SJSA1 (cell line): Measurements from ENCODE around the gene SOX4. TPM values are rescaled to one million over a fixed set of nuclear protein-coding genes. Genes with fewer than 3 reads are reported as not detected.

Experiments used
- DNase-seq, 2 experiments: peaks; one replicate each; pipeline ENCODE4 v3.0.0-alpha.2; 2015 to 2020; ENCODE audit warnings: low spot score in 2 of 2, low read depth in 1 of 2
- H3K27ac ChIP-seq: fragments of 250-450 bp; sonication (Bioruptor Pico); 2 replicates; pipeline ENCODE4 v1.5.1; 2020; ENCODE audit warnings: mild to moderate bottlenecking, moderate library complexity
- H3K27me3 ChIP-seq: fragments of 250-450 bp; sonication (Bioruptor Pico); replicated peaks from 2 replicates; pipeline ENCODE4 v1.5.1; 2020; ENCODE audit warnings: mild to moderate bottlenecking, moderate library complexity
- H3K36me3 ChIP-seq: fragments of 250-450 bp; sonication (Bioruptor Pico); 2 replicates; pipeline ENCODE4 v1.5.1; 2020; ENCODE audit warnings: mild to moderate bottlenecking
- H3K4me1 ChIP-seq: fragments of 250-450 bp; sonication (Bioruptor Pico); replicated peaks from 2 replicates; pipeline ENCODE4 v1.6.1; 2021; ENCODE audit warnings: mild to moderate bottlenecking
- H3K4me3 ChIP-seq: fragments of 250-450 bp; sonication (Bioruptor Pico); 2 replicates; pipeline ENCODE4 v1.5.1; 2020; ENCODE audit warnings: mild to moderate bottlenecking
- H3K9me3 ChIP-seq: fragments of 250-450 bp; sonication (Bioruptor Pico); replicated peaks from 2 replicates; pipeline ENCODE4 v1.5.1; 2020; ENCODE audit warnings: mild to moderate bottlenecking
- total RNA-seq: library from RNA; depleted of rRNA; stranded (reverse); fragments of >200 nt; shearing (Covaris generic); gene quantifications from 2 replicates; pipeline ENCODE4 v1.2.3, GENCODE V29; 2014

The SOX4 gene
- total RNA-seq, 1 experiment from 2014 or later: 32.3 TPM

DNA sequence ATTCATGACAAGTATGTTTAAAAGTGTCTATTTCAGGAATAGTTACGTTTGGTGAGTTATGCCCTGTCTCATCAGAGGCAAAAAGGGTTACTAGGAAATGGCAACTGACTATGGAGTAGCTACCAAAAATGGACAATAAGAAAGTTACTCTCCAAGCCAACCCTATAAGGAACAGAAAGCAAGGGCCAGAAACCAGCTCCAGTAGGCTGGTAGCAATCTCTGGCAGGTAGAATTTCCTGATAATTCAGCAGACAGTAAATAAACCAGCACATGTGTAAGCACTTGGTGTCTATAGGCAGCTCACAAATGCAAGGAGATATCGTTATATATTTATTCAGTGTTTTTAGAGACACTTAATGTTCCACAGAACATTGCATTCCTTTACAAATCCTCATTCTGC is 20.3 kb downstream of the SOX4 start:
- H3K36me3 ChIP-seq: no peaks in the 10 kb centered on the region
- DNase-seq: no peak
- H3K27me3 ChIP-seq: no peaks in the 10 kb centered on the region
- peaks cover 10% of the 10 kb centered on the region for H3K4me1 ChIP-seq
- H3K9me3 ChIP-seq: no peaks in the 10 kb centered on the region
- no peak overlapping the region for H3K4me3 ChIP-seq
- no peak overlapping the region for H3K27ac ChIP-seq

DNA sequence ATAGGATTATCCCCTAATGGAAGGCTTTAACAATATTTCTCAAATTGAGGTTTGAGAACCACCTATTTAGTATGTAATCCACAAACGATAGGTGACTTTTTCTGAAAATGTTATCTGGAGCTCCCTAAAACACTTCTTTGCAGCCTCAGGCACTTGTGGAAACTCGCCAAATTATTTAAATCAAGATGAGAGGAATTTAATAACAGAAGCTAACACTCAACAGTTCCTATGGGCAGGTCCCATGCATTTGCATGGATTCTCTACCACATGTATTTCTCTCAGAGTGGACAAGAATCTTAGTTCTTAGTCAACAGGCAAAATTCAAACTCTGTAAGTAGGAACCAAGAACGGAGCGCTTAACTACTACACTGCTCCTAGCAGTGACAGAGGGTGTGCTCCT is 20.7 kb downstream of the SOX4 start:
- Histone ChIP-seq H3K27ac (no peak overlapping the region), H3K27me3 (no peaks in the 10 kb centered on the region), H3K36me3 (no peaks in the 10 kb centered on the region), H3K4me3 (no peak overlapping the region), H3K4me1 (peaks cover 10% of the 10 kb centered on the region), H3K9me3 (no peaks in the 10 kb centered on the region)
- no peak for DNase-seq

DNA sequence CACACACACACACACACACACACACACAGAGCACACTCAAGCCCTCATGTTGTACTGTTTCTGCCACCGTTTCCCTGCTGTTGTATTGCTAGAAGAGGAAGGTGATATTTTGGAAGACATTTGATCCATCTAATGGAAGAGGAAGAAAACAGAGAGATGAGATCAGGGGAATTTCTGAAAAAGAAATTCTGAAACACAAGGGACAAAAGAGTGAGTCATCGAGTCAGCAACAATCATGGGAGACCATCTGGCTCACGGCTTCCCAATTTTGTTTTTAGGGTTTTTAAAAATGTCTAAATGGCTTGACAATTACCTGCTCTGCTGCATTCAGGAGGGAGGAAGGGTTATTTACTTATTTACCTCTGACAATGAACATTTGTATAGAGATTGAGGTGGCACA is 22.0 kb downstream of the SOX4 start:
- DNase-seq: peak in 1 of 2 experiments; percentile 34

DNA sequence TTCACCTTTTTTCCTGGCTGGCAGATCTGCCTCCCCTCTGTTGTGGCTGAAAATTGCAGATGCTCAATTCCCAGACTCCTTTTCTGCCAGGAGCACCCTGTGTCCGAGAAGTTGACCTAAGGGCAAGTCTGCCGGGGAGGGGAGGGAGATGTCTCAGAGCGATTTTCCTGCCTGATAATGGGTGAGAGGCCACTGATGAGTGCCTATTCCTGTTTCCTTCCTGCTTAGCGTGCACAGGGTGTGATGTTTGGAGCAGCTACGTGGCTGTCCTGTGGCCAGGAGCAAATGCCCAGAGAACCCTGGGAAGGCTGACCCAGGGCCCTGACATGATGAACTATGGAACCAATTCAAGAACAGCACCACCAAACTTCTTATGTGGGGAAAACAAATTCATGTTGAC is 22.5 kb downstream of the SOX4 start:
- Histone ChIP-seq H3K27ac (no peak overlapping the region), H3K4me1 (peaks cover 10% of the 10 kb centered on the region), H3K36me3 (no peaks in the 10 kb centered on the region), H3K27me3 (no peaks in the 10 kb centered on the region), H3K9me3 (no peaks in the 10 kb centered on the region), H3K4me3 (no peak overlapping the region)
- no peak for DNase-seq

More for the DNA sequence above, 22.0 kb downstream of the SOX4 start:
- H3K27ac ChIP-seq: no peak overlapping the region
- no peak overlapping the region for H3K4me3 ChIP-seq
- peaks cover 10% of the 10 kb centered on the region for H3K4me1 ChIP-seq
- no peaks in the 10 kb centered on the region for H3K9me3 ChIP-seq
- no peaks in the 10 kb centered on the region for H3K36me3 ChIP-seq
- no peaks in the 10 kb centered on the region for H3K27me3 ChIP-seq

DNA sequence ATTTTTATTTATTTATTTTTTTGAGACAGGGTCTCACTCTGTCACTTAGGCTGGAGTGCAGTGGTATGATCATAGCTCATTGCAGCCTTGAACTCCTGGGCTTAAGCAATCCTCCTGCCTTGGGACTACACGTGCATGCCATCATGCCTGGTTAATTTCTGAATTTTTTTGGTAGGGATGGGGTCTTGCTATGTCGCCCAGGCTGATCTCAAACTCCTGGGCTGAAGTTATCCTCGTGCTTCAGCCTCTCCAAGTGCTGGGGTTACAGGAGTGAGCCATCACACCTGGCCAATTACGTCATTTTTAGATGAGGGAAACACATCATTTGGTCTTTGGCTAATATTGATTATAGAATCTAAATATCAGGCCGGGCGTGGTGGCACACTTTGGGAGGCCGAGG is 32.1 kb downstream of the SOX4 start:
- H3K36me3 ChIP-seq: no peaks in the 10 kb centered on the region
- DNase-seq: no peak
- H3K4me3 ChIP-seq: no peak overlapping the region
- no peak overlapping the region for H3K27ac ChIP-seq
- H3K27me3 ChIP-seq: no peaks in the 10 kb centered on the region
- H3K9me3 ChIP-seq: no peaks in the 10 kb centered on the region
- no peaks in the 10 kb centered on the region for H3K4me1 ChIP-seq

DNA sequence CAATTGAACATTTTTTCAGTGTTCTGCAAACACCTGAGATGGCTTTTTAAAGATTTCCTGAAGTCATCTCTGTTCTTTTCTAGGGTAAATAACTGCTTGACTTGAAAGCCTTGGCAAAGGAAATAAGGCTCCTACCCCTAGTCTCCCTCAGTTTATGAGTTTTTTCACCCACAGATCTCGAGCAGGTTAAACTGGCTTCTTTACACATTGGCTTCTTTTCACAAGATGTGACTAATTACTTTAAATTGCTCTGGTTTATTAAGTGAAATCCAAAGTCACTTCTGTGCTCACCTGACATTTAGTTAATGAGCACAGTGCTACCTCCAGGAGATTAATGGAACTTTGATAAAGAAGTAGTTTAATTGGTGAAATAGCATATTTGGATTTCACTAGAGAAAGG is 33.2 kb downstream of the SOX4 start:
- no peaks in the 10 kb centered on the region for H3K36me3 ChIP-seq
- no peaks in the 10 kb centered on the region for H3K27me3 ChIP-seq

DNA sequence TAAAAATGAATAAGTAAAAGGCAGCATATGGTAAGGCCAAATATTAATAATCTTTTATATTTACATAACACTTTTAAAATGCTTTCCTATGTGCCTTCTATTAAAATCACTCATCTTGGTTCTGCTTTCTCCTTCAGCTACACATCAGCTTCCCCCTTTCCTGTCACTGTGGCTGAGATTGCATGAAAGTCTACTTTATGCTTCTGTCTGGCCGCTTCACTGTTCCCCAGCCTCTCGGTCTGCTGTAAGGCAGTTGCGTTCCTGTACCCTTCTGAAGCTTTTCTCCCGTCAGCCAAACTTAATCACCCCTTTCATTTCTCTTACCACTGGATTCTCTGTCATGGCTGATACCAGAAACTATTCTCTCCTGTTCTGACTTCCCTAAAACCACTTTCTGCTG is 34.6 kb downstream of the SOX4 start:
- H3K4me1 ChIP-seq: no peaks in the 10 kb centered on the region
- no peak for DNase-seq
- no peak overlapping the region for H3K27ac ChIP-seq
- no peak overlapping the region for H3K4me3 ChIP-seq
- no peaks in the 10 kb centered on the region for H3K36me3 ChIP-seq
- no peaks in the 10 kb centered on the region for H3K9me3 ChIP-seq
- no peaks in the 10 kb centered on the region for H3K27me3 ChIP-seq

More for the DNA sequence above, 33.2 kb downstream of the SOX4 start:
- no peak overlapping the region for H3K4me3 ChIP-seq
- no peaks in the 10 kb centered on the region for H3K9me3 ChIP-seq
- H3K27ac ChIP-seq: no peak overlapping the region
- H3K4me1 ChIP-seq: no peaks in the 10 kb centered on the region
- DNase-seq: no peak

DNA sequence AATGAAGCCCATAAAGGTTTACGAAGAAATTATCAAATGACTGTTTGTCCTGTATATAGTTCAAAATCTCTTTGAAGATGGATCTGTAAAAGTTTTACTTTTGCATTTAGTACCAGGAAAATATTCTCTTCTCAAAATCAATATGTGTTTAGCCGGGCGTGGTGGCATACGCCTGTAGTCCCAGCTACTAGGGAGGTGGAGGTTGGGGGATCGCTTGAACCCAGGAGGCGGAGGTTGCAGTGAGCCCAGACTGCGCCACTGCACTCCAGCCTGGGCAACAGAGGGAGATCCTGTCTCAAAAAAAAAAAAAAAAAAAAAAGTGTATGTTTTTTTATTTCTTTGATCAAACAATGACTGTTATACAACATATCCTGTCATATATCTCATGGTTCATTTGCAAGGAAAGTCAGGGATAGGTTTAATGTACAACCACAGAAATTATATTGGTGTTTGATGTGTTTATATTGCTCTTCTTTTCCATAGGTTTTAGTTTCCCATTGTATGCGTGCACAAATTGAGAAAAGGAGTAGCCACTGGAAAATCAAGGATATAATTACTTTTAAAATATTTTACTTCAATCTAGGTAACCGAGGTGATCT is 40.1 kb downstream of the SOX4 start:
- no peaks in the 10 kb centered on the region for H3K27me3 ChIP-seq
- H3K36me3 ChIP-seq: no peaks in the 10 kb centered on the region
- H3K4me1 ChIP-seq: peaks cover 10% of the 10 kb centered on the region
- H3K27ac ChIP-seq: no peak overlapping the region
- H3K4me3 ChIP-seq: no peak overlapping the region
- DNase-seq: no peak
- no peaks in the 10 kb centered on the region for H3K9me3 ChIP-seq

DNA sequence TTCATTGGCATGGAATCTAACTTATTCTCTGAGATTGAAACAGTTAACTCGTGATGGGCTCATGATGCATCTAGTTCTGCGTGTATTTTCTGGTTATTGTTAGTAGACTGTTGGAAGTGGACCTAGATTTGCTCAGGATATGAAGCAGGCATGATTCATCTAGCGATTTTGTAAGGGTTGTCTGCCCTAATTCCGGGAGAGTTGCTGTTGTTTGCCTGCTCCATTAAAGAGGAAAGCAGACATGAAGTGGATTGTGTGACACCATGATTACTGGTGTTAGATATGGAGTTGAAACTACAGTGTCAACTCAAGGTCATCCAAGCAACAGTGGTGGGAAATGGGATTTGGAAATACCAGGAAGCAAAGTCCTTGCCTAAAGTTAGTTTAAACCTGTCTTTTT is 41.0 kb downstream of the SOX4 start:
- no peaks in the 10 kb centered on the region for H3K36me3 ChIP-seq
- H3K4me3 ChIP-seq: no peak overlapping the region
- peak overlapping the region; percentile 10; the same call in 1 of the 2 replicates for H3K27ac ChIP-seq
- H3K27me3 ChIP-seq: no peaks in the 10 kb centered on the region
- peaks cover 10% of the 10 kb centered on the region for H3K4me1 ChIP-seq
- peak; percentile 48 to 54 for DNase-seq
- H3K9me3 ChIP-seq: no peaks in the 10 kb centered on the region

DNA sequence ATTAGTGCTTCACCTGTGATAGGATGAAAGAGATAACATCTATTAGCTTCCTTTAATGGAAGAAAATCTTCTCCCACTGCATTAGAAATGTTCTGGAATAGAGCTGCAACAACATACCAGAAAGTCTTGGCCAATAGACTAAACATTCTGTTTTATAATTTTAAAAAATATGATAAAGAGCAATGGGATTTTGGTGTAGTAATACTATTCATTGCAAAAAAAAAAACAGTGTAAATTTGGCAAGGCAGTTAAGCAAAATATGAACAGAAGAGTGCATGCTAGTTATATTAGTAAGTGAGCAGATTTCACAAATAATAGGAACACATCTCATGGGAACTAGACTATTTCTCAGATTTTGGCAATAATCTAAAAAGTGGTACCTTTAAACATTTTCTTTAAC is 43.3 kb downstream of the SOX4 start:
- H3K4me1 ChIP-seq: peaks cover 10% of the 10 kb centered on the region
- no peaks in the 10 kb centered on the region for H3K36me3 ChIP-seq
- no peak overlapping the region for H3K27ac ChIP-seq
- no peak overlapping the region for H3K4me3 ChIP-seq
- H3K9me3 ChIP-seq: no peaks in the 10 kb centered on the region
- no peak for DNase-seq
- no peaks in the 10 kb centered on the region for H3K27me3 ChIP-seq

DNA sequence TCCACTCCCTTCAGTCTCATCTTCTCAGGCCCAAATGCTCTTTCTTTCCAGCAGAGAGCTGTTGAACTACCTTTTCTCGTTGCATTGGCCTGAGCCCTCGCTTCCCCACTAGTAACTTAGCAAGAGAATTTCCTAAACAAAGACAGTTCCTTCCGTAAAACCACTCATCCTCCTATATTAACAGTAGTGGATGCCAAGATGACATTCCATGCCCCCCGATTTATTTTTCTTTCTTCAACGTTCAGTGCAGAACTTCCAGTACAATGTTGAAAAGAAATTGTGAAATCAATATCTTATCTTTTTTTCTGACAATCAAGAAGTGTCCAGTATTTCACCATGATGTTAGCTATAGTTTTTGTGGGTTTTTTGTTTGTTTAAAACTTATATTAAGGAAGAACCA is 45.8 kb downstream of the SOX4 start:
- Histone ChIP-seq H3K4me3 (no peak overlapping the region), H3K27ac (no peak overlapping the region), H3K27me3 (no peaks in the 10 kb centered on the region), H3K36me3 (no peaks in the 10 kb centered on the region), H3K4me1 (peaks cover 5% of the 10 kb centered on the region), H3K9me3 (no peaks in the 10 kb centered on the region)
- no peak for DNase-seq
